HuH-7 (cell line): ENCODE results near the gene LMX1B.

Experiments
- DNase-seq: peaks from one replicate; pipeline ENCODE4 v3.0.0; 2011; ENCODE audit warnings: low spot score

Gene LMX1B

DNA sequence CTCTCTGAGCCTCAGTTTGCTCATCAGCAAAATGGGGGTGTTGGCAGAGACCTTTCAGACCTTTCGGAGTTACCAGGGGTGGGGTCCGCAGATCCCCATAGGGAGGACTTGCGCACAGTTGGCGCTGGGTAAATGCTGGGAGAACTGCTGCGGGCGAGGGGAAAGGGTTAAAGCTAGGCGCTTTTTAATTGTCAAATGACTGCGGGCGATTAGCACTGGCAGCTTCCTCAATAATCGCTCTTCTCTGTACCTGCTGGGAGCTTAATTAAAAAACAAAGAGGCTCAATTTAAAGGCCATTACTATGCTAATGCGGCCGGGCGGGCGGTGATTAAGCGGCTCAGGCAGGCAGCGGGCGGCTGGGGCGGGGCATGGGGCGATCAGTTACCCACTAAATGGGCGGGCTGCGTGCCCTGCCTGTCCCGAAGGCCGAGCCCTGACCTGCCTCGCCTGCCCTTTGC lies 63.0 kb downstream of the LMX1B start:
- DNase-seq: no peak

DNA sequence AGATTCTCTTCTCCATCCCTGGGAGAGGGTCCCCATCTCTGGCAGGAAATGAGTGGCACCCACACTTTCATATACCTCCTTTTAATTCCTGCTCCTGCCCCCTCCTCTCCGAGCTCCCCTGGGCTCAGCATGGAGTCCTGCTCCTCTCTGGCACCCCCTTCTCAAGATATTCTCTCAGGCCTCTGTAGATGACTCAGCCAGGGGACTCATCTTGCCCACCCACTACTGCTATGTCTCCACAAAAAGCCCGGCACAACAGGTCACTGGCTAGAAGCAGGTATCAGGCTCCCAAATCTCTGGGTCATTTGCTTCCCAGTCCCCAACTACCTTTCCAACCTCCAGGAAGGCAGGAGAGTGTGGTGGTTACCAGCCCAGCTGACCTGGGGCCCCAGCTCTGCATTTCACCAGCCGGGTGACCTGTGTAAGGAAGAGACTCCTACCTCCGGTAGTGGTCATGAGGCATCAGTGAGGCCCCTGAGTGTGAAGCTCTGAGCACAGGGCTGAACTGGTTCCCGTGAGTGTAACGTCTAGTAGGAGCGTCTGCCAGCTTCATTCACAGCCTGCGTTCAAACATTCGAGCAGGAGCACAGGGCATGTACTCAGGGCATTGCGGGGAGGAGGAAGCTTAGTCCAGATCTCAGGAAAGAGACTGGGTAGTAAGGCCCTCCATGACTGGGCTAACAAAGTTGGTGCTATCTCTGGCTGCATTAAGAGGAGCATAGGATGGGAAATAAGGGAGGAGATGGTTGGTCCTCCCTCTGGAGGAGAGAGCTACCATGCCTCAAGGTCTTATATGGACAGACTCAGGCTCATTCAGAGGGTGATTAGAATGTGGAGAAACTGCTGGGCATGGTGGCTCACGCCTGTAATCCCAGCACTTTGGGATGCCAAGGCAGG lies 63.7 kb downstream of the LMX1B start:
- no peak for DNase-seq

DNA sequence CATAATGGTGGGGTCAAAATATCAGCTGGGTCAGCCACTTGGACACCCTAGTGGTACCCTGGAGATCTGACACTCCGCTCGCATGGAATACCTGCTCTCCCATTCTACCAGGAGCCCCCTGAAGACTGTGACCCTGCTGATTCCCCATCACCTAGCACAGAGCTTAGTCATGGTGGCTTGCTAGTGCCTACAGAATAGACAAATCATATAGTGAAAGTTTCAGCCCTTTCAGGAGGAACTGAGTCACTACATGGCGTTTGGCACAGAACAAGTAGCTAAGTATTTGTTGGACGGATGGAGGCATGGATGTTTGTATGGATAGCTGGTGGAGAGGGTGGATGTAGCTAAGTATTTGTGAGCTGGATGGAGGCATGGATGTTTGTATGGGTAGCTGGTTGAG lies 65.3 kb downstream of the LMX1B start:
- DNase-seq: no peak

DNA sequence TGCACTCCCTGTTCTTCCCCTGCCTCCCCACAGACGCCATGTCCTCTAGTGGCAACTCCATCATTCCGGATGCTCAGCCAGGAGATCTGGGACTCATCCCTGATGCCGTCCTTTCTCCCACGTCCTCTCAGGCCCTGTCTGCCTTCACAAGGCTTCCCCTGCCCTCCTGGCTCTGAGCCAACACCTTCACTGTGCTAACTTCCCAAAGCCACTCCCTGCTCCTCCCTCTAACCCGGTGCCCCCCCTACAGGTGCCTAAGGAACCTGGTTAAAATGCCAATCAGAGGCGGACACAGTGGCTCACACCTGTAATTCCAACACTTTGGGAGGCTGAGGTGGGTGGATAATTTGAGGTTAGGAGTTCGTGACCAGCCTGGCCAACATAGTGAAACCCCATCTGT lies 67.6 kb downstream of the LMX1B start:
- no peak for DNase-seq

DNA sequence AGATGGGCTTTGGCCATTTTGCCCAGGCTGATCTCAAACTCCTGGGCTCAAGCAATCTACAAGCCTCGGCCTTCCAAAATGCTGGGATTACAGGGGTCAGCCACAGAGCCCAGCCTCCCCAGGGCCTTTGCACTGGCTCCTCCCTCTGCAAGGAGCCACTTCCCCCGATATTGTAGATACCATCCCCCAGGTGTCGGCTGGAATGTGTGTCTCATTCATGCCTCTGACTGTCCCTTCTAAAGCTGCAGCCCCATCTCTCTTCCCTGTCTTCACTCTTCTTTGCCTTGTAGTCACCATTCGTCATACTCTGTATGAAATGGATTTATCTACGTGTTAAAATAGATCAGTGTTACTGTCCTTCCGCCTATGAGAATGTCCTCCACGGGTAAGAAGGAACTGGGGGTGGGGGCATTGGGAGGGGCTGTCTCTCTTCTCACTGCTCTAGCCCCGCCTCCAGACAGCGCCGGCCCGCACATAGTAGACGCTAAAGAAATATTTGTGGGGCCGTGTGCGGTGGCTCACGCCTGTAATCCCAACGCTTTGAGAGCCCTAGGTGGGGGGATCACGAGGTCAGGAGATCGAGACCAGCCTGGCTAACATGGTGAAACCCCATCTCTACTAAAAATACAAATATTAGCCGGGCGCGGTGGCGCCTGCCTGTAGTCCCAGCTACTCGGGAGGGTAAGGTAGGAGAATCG lies 68.5 kb downstream of the LMX1B start:
- DNase-seq: no peak

DNA sequence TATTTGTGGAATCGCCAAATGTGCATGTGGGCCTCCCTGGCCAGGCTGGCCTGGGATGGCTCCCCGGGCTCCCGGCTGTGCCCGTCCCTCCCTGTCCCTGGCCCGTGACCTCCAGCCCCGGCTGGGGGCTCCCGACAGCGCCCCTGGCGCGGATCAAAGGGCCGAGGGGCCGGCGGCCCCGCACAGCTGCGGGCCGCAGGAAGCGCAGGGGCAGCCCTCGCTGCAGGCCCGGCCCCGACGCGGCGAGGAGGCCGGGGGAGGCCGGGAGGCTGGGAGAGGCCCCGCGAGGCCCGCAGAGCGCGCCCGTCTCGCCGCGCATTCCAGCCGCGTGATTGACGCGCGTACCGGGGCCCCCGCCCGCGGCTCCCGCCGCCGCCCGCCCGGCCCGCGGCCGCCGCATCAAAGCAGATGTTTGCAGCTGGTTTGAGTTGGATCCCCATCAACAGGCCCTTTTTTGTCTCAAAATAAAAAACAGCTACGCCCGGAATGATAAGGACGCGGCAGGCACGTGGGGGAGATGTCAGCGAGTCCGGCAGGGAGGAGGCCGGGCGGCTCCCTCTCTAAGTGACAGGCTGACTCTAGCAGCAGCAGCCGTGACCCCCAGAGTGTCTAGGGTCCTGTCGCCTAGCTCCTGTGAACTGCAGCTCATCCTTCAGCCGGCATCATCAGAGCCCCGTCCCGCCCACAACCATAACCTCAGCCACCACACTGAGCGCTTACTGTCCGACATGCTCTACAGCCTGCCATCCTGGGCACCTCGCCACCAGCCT lies 69.4 kb downstream of the LMX1B start:
- DNase-seq: peak; percentile 58

DNA sequence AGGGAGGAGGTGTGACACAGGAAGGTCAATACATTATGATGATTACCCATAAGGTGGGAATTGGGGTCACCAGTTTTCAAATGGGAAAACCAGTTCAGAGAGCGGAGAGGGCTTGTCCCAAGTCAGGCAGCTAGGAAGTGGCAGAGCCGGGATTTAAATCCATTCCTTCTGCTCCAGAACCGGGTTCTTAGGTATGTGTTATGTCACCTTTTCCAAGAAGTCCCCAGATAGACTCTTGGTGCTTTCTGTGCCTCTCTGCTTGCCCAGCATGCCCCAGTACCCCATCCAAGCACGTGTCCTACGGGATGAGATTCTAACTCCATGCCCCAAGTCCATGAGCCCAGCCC lies 69.9 kb downstream of the LMX1B start:
- DNase-seq: no peak

DNA sequence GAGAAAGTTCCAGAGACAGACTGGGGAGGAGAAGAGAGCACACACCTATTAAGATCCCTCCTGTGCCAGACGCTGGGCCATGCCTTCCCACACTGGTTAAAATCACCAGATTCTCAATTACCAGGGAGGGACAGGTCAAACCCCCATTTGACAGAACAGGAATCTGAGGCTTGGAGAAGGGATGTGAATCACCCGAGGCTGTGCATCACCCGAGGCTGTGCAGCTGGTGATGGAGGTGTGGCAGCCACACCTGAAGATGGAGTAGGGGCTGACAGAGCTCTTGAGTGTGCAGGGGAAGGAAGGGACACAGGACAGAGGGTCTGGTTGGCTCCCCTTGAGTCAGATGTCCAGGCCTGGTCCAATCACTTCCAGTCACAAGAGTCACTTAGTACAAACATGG lies 70.6 kb downstream of the LMX1B start:
- DNase-seq: no peak

DNA sequence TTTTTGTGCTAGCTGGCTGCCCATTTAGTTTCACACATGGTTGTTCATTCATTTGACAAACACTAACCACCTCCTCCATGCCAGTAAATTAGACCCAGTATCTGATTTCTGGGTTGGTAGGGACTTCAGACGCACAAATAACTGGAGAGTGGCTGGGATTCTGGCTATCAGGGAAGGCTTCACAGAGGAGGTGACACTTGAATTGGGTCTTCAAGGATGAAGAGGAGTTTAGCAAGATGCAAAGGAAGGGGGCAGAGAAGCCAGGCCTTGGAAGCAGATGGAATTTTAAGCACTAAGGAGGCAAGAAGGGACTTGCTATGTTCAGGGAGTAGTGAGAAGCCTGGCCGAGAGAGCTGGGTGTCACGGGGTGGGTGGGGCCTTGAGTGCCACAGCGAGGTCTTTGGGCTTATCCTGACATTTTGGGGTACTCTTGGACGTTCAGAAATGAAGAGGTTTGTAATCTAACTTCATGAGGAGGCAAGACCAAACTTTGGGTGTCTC lies 71.3 kb downstream of the LMX1B start:
- no peak for DNase-seq

DNA sequence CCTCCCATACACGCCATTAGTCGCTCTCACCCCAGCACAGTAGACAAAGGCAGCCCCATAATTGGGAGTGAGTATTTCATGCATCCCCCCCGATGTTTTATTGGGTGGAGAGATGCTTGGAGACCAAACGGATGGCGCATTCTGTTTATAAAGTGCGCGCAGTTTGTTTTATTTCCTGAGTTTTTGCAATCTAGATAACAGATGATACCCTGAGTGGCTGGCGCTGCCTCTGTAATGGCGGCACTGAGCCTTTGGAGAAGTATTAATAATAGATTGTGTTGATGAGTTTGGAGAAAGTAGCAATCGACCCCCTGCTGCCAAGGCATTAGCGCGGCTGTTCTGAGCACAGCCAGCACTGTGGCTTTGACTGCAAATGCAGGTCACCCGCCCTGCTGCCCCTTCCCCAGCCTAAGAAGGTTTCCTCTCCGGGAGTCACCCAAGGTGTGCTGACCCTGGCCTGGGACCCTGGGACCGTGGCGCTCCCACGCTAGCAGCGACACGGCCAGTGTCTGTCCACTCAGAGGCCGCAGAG lies 74.3 kb downstream of the LMX1B start:
- no peak for DNase-seq

DNA sequence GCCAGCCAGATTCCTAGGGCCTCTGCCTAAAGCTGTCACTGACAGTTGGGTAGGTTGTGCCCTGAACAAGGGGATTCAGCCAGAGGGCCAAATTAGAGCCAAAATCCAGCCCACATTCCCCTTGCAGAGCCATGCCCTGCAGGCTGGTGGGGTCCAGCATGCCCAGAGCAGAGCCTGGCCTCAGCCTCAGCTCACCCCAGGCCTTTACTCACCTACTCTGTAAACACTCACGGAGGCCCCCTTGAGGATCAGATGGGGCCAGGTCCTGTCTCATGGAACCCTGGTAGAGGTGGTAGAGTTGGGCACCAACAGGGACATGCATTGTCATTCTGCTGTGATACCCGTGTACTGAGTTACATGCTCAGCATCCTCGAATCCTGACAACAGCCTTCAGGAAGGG lies 74.9 kb downstream of the LMX1B start:
- no peak for DNase-seq

DNA sequence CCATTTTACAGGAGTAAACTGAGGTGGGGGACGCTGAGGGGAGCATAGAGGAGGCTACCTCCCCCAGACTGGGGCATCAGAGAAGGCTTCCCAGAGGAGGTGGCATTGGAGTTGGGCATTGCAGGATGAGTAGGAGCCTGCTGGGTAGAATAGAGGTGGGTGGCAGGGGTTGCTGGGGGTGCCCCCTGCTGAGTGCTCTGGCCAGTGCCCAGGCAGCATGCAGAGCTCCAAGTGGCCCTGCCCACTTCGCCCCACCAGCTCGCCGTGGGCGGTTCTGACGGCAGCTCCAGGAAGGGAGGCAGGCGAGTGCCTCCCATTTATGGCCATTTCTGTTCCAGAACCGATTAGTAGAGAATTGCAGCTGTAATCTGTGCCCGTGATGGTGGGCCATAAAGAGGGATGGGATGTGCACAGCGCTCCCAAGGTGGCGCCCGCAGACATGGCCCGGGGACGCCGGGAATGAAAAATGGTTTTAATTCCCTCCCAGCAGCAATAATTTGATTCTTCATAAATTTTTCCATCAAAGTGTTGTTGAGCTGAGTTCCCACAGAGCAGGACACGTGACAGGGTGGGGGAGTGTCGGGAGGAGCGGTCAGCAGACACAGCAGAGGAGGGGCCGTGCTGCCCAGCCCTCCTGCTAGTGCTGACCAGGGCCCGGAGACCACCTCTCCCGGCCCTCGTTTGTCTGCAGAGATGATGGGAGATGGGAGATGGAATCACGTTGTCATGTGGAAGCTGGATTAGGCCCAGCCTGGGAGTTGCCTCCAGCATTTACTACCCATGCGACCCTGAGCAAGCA lies 75.5 kb downstream of the LMX1B start:
- no peak for DNase-seq

DNA sequence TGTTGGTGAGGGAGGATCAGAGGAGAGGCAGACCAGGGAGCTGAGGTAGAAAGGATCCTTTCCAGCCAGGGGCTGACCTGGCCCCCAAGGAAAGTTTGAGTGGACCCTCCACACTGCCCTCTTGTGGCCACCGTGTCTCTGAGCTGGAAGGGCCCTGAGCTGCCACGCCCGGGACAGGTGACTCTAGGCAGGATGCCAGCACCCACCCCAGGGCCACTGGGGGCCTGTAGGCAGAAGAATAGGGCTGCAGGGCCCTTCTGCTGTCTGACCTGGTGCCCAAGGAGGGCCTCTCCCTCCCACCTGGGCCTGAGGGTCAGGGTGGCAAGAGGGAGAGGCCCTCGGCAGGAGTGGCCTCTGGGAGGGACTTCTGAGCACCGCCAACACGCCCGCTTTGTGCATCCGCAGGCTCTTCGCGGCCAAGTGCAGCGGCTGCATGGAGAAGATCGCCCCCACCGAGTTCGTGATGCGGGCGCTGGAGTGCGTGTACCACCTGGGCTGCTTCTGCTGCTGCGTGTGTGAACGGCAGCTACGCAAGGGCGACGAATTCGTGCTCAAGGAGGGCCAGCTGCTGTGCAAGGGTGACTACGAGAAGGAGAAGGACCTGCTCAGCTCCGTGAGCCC lies 76.8 kb downstream of the LMX1B start:
- DNase-seq: peak; percentile 94

DNA sequence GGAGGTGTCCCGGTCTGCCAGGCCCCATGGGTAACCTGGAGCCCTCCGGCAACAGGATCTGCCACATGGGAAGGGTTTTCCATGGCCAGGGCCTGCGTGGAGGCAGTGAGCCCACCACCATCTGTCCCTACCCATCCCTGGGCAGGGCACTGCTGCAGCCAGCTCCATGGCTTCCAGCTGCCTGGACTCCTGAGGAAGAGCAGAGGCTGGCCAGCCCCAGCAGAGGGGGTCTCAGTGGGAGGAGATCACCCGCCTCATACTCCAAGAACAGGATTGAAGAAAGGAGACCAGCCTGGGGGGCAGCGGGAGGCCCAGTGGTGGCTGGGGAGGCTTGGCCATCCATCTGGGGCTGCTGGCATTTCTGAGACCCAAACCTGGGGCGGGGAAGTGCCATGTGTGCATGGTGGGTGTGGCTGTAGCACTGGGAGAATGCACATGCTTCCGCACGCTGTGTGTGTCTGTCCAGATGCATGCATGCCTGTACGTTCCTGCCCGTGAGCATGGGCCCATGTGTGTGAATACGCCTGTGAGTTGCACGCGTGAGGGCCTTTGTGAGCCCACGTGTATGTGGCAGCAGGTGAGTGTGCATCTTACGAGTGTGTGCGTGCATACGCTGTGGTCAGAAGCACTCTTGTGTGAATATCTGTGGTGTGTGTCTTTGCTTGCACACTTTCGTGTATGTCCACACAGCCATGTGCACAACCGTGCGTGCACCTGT lies 78.5 kb downstream of the LMX1B start:
- no peak for DNase-seq

DNA sequence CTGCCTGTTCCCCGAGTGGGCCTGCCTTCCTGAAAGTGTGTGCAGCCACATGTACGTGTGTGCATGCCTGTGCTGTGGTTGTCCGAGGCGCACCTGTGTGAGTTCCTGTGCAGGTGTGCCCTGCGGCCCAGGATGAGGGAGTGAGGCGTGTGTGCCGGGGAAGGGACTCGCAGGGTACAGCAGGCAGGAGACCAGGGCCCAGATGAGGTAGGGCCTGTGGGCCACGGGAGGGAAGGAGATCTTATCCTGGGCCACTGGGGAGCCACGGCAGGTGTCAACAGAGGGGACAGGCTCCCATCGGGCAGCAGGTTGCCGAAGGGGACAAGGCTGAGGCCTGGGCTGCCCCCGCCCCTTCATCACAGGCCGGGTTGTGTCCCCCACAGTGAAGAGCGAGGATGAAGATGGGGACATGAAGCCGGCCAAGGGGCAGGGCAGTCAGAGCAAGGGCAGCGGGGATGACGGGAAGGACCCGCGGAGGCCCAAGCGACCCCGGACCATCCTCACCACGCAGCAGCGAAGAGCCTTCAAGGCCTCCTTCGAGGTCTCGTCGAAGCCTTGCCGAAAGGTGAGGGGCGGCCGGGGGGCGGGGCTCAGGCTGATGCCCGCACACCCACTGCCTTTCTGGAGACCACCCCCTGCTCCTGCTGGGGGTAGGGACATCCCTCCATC lies 79.2 kb downstream of the LMX1B start:
- no peak for DNase-seq

DNA sequence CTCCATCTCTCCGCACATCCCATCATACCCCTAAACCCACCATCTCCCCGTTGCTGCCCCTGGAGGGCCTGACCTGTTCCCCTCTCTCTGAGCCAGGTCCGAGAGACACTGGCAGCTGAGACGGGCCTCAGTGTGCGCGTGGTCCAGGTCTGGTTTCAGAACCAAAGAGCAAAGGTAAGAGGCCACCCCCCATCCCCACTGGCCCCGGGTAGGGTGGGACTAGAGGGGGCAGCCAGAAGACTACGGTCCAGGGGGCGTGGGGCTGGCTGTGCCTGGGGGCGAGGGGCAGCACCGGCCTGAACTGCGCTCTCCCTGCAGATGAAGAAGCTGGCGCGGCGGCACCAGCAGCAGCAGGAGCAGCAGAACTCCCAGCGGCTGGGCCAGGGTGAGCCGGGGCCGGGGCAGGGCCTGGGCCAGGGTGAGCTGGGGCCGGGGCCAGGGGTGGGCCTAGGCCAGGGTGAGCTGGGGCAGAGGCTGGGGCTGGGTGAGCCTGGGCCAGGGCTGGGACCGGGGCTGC lies 79.8 kb downstream of the LMX1B start:
- no peak for DNase-seq

DNA sequence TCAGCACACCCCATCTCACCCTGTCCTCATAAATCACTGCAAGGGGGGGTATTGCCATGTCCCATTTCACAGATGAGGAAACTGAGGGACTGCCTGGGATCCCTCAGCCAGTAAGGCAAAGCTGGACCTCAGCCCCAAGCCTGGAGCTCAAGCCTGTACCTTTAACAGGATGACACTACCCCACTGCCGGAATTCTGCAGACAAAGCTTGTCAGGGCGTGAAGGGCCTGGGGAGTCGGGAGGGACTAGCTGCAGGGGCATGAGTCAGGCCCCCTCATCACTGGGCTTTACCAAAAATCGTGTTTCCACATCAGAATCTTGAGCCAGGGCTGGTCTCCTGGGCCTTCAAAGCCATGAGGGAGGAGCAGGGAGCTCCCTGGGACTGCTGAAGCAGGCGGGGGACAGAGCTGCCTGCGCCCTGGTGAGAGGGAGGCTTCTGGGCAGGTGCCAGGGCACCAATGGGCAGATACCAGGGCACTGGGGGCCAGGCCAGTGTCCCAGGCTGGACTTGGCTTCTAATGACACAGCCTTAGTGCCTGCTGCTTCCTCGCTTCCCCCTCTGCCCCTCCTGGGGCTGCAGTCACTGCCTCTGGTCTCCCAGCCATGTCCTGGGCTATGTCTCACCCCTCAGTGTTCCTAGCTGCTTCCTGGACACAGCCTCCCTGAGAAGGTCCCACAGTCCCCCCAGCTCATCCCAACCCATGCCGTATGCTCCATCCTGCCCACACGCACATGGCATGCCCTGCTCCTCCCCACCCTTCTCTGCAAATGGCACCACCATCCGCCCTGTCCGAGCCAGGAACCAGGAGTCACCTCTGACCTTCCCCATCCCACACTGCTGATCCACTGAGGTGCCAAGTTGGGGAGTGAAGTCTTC lies 80.7 kb downstream of the LMX1B start:
- no peak for DNase-seq

DNA sequence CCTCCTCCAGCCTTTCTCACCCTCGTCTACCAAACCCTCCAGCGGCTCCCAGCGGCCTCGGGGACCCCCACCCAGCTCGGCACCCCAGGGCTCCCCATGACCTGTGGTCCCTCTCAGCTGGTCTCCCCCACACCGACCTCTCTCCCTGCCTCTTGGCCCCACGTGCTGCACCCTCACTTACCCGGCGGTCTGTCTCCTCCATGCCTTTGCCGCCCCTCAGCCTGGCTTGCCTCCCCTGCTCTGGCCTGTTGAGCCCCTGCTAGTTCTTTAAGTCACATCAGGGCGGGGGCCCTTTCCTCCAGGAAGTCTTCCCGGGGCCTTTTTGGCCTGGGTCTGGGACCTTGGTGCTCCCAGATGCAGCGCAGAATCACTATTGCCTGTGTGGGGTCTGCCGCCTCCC lies 81.5 kb downstream of the LMX1B start:
- DNase-seq: no peak
